Mucosa of descending colon (tissue), 3 donors: ENCODE results near the gene CRYGS. TPM values are rescaled to one million over a fixed set of nuclear protein-coding genes. Genes with fewer than 3 reads are reported as not detected.
A peak's percentile ranks its signal among the peaks of the same experiment; 100 is the strongest.

Experiments
- ATAC-seq: fragments of 200-7000 bp; cut with Tn5 transposase; one replicate; pipeline ENCODE4 v1.9.1; 2020; ENCODE audit warnings: mild to moderate bottlenecking, moderate library complexity
- DNase-seq, 3 donors: peaks; one replicate each; pipeline ENCODE4 v3.0.0-alpha.2; 2020
- H3K36me3 ChIP-seq: fragments of 200-600 bp; one replicate; pipeline ENCODE4 v1.8.0; 2021; ENCODE audit warnings: low read depth, mild to moderate bottlenecking
- H3K4me1 ChIP-seq: fragments of 200-600 bp; one replicate; pipeline ENCODE4 v1.8.0; 2021; ENCODE audit warnings: low read depth, mild to moderate bottlenecking
- H3K4me3 ChIP-seq: fragments of 200-600 bp; one replicate; pipeline ENCODE4 v1.8.0; 2021; ENCODE audit warnings: mild to moderate bottlenecking
- H3K9me3 ChIP-seq: fragments of 200-600 bp; one replicate; pipeline ENCODE4 v1.8.0; 2021; ENCODE audit warnings: mild to moderate bottlenecking
- intact Hi-C, 2 donors: fragments of 100-400 bp; cut with DNase I in 1 of 2; cut with micrococcal nuclease in 1 of 2; formaldehyde crosslinking; loops; one replicate each; pipeline versions ENCODE4 v1.11.0 to v1.11.1; 2022; cut with DNase I, micrococcal nuclease
- total RNA-seq, 3 donors: library from RNA; stranded (reverse); fragmentation: NEBNext Ultra II Directional in 2 of 3; extraction: Animal tissue kit (Norgen Biotek cat#: 25700) in 2 of 3; gene quantifications; one replicate each; pipeline versions ENCODE4 v1.2.1 to v1.2.4, GENCODE V29; 2021 to 2023
- TF ChIP-seq, protein P1 (sequence below): fragments of 200-600 bp; IDR thresholded peaks from one replicate; pipeline ENCODE4 v1.8.0; 2022; ENCODE audit warnings: antibody characterized with exemption, mild to moderate bottlenecking
- donor health status: DM: no; HTN: no; CAD: no; lungs with moderate emphysema.
- donor health status: DM: no; HTN: no; CAD: no.
- donor health status: DM: no; HTN: yes; CAD: no.

CRYGS gene
- total RNA-seq, 3 donors from 2014 or later = 3.2 to 3.9 (median 3.8) TPM

DNA sequence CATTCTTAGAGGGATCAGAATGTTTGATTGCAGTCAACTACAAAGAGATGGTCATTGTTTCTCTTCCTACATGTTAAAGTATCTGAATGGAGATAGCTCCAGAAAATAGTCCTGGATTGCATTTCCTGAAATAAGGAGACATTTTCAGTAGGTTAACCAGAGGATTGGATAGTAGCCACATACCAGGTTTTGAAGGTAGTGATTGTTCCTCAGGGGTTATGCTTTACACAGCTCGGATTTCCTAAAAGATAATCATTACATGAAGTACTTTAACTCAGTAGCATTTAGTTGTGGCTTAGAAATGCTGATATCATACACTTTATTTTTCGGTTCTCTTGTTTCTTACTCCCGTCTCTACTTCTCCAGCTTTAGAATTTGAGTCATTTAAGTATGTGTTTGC, 36.6 kb upstream of the CRYGS start:
- H3K36me3 ChIP-seq = no peaks in the 10 kb centered on the region
- H3K9me3 ChIP-seq = no peaks in the 10 kb centered on the region
- H3K4me3 ChIP-seq = no peak overlapping the region
- DNase-seq (no peak), ATAC-seq (no peak)
- intact Hi-C loops = no loop called here
- no peaks in the 10 kb centered on the region for H3K4me1 ChIP-seq
- TF ChIP-seq, protein P1, sequence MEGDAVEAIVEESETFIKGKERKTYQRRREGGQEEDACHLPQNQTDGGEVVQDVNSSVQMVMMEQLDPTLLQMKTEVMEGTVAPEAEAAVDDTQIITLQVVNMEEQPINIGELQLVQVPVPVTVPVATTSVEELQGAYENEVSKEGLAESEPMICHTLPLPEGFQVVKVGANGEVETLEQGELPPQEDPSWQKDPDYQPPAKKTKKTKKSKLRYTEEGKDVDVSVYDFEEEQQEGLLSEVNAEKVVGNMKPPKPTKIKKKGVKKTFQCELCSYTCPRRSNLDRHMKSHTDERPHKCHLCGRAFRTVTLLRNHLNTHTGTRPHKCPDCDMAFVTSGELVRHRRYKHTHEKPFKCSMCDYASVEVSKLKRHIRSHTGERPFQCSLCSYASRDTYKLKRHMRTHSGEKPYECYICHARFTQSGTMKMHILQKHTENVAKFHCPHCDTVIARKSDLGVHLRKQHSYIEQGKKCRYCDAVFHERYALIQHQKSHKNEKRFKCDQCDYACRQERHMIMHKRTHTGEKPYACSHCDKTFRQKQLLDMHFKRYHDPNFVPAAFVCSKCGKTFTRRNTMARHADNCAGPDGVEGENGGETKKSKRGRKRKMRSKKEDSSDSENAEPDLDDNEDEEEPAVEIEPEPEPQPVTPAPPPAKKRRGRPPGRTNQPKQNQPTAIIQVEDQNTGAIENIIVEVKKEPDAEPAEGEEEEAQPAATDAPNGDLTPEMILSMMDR = no peak

DNA sequence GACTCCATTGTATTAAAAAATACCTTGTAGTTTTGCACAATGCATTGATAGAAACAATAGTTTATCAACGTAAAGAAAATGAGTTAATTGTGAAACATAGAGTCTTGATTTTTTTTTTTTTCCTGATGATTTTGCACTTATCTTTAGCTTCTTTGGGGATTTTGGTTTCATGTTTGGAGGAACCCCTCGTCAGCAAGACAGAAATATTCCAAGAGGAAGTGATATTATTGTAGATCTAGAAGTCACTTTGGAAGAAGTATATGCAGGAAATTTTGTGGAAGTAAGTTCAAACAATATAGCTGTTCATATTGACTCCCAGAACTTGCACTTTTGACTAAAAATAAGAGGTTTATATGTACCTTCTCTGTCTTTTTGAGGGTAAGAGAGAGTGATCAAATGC, 33.3 kb upstream of the CRYGS start:
- Histone ChIP-seq H3K9me3 (no peaks in the 10 kb centered on the region), H3K4me1 (no peaks in the 10 kb centered on the region), H3K36me3 (no peaks in the 10 kb centered on the region), H3K4me3 (no peak overlapping the region)
- DNase-seq (no peak), ATAC-seq (no peak)
- intact Hi-C loops = no loop called here
- TF ChIP-seq, protein P1 = no peak

DNA sequence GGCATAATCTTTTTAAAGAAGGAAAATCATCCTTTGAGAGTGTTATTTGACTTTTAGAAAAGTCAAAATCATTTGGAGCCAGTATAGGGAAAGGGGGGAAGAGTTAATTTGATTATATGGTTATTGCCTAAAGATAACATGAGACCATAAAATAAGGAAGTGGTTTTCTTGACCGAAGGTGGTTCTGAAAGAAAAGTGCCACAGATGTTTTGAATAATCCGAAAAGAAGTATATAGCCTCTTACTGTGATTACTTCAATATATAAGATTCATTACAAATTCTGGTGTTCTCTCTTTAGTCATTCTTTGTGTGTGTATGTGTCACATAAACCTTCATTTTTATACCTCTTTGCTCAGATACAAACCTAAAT, 27.4 kb upstream of the CRYGS start:
- Histone ChIP-seq H3K4me3 (no peak overlapping the region), H3K9me3 (no peaks in the 10 kb centered on the region), H3K4me1 (peaks cover 17% of the 10 kb centered on the region), H3K36me3 (peaks cover 5% of the 10 kb centered on the region)
- DNase-seq (no peak), ATAC-seq (no peak)
- intact Hi-C loops = no loop called here
- TF ChIP-seq, protein P1 = no peak

DNA sequence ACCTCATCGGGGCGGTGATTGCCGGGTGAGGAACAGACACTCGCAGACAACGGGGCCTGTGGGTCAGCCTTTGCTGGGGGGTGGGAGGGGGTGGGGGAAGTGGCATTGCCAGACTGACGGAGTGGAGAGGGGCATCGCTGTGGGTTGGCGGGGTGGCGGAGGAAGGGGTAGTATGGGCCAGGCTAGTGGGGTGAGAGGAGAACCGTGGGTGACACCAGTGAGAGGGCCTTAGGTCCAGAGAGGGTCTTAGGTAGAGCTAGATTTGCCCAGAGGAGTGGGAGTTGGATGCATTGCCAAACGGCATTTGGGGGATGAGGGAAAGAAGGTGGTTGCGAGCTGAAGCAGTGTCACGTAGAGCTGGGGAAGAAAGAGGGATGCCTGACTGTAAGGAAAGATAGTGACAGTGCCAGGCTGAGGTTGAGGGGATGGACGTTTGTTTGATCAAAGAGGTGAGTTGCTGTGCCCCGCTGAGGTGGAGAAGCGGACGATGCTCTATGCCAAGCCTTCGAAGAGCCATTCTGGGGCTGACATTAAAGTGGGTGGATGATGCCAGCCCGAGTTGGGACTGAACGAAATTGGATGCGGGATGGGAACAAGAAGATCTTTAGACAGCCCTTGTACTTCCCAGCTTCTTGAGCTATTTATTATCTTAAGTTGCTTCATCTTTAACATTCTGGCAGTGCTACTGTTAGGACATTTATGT, 26.9 kb upstream of the CRYGS start:
- H3K4me3 ChIP-seq = peak overlapping the region; percentile 67
- TF ChIP-seq, protein P1 = no peak
- no peaks in the 10 kb centered on the region for H3K9me3 ChIP-seq
- H3K36me3 ChIP-seq = peaks cover 5% of the 10 kb centered on the region
- ATAC-seq = no peak
- intact Hi-C loops = no loop called here
- peak in 2 of 3 donors; percentile 15 to 38 for DNase-seq
- peaks cover 20% of the 10 kb centered on the region for H3K4me1 ChIP-seq

DNA sequence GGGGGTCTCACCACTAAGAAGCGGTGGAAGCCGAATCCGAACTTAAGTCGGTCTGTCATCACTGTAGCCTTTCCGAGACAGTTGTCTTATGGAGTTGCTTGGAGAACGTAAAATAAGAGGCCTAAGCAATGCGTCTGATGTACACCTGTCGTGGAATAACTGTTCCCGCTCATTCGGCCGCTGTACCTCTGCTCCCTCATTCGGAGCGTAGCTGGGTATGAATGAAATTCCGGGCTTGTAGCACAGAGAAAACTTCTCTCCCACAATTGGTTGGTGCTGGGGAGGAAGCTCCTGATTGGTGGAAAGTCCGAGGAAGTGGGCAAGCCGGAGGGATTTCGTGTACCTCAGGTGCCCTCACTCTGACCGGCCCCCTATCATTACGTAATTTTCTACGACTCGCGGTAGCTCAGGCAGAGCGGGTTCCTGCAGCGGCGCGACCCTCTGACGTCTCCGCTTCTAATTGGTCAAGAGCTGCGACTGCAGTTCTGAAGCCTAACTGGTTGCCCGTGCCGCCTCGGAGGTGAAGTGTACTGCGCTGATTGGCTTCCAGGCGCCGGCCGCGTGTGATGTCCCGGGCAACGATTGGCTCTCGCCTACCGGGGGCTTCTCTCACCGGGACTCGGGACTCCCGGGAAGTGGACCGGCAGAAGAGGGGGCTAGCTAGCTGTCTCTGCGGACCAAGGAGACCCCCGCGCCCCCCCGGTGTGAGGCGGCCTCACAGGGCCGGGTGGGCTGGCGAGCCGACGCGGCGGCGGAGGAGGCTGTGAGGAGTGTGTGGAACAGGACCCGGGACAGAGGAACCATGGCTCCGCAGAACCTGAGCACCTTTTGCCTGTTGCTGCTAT, 26.1 kb upstream of the CRYGS start, which contains the start of gene DNAJB11:
Gene DNAJB11, plus strand, starts transcription at position 625 of the 845 bp plus-strand sequence. Its CDS starts 178 bp downstream, at position 803.
- TF ChIP-seq, protein P1 = no peak
- ATAC-seq (peak; percentile 85), DNase-seq (peak; percentile 98 to 100 (median 99))
- intact Hi-C loops = no loop called here
- peaks cover 5% of the 10 kb centered on the region for H3K36me3 ChIP-seq
- peaks cover 27% of the 10 kb centered on the region for H3K4me1 ChIP-seq
- H3K4me3 ChIP-seq = peak within 1 kb of the TSS; percentile 67
- H3K9me3 ChIP-seq = no peaks in the 10 kb centered on the region
